Measurements from ENCODE around the gene ARTN. TPM values are rescaled to one million over a fixed set of nuclear protein-coding genes. Genes with fewer than 3 reads are reported as not detected.

ARTN gene
- total RNA-seq, 1 experiment from 2014 or later: 0.25 TPM

- no peak for DNase-seq (ENCODE audit: low spot score)
These were observed 13.7 kb downstream of the ARTN start for GRCh38 chr1:43947061-43947873.

DNA sequence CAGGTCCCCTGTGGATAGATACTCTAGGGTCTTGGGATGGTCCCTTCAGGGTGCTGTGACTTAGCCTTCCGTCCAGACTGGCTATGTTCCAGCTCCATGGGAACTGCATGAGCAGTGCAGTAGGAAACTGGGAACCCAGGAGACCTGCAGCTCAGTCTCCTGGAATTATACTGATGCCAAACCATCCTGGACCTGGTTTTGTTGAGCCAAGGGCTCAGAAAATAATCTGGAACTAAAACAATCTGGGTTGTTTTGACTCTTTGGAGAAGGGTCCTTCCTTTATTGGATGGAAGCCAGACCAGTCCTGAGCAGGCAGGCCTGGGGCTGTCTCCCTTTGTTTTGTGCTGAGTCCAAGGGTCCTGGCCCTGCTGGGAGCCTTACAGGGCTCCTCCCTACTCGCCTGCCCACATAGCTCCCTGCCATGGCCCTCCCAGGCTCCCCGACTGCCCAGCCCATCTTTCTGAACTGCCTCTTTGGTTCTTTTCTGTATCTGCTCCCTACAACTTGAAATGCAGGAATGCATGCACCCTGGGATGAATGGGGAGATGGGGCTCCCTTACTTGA is 14.4 kb downstream of the ARTN start:
- no peak for DNase-seq (ENCODE audit: low spot score)

DNA sequence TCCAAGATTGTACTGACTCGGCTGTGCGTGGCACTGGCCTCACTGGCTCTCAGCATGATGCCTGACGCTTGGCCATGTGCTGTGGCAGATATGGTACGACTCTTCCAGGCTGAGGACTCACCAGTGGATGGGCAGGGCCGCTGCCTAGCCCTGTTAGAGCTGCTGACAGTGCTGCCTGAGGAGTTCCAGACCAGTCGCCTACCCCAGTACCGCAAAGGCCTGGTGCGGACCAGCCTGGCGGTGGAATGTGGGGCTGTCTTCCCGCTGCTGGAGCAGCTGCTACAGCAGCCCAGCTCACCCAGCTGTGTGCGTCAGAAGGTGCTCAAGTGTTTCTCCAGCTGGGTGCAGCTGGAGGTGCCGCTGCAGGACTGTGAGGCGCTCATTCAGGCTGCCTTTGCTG is 16.1 kb downstream of the ARTN start:
- DNase-seq (ENCODE audit: low spot score): no peak

- no peak for DNase-seq (ENCODE audit: low spot score)
These were observed 17.7 kb downstream of the ARTN start for GRCh38 chr1:43951021-43951985.

DNA sequence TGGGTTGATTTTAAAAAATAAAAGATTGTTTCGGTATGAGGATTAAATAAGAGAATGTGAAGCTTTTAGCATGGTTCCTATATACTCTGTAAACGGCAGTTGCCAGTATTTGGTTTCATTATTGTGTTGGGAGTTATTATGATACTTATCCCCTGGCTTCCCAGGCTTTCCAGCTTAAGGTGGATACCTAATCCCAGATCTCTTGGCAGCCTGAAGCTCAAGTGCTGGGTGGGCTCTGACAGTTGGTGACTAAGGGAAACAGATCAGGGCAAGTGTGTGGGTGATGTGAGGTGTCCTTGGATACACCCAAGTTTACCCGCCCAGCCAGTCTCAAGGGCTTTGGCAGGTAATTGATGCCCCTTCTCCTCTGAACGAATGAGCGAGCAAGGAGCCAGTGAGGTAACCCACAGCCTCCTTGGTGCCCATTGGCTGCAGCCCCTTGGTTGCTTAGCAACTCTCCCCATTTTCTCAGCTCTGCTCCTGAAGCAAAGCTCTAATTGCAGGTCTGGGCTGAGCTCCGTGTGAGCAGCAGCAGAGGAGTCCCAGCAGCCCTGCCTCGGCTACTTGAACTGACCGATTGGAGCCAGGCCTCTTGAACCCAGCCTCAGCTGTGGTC is 19.2 kb downstream of the ARTN start:
- DNase-seq (ENCODE audit: low spot score): no peak

GRCh38 chr1:43953361-43953760 is 19.8 kb downstream of the ARTN start:
- no peak for DNase-seq (ENCODE audit: low spot score)

GRCh38 chr1:43954036-43954435 is 20.4 kb downstream of the ARTN start:
- DNase-seq (ENCODE audit: low spot score): no peak

GRCh38 chr1:43956234-43956633 is 22.6 kb downstream of the ARTN start:
- no peak for DNase-seq (ENCODE audit: low spot score)

GRCh38 chr1:43957407-43958040 is 23.9 kb downstream of the ARTN start:
- no peak for DNase-seq (ENCODE audit: low spot score)

GRCh38 chr1:43958351-43959255 is 25.0 kb downstream of the ARTN start:
- no peak for DNase-seq (ENCODE audit: low spot score)

- DNase-seq (ENCODE audit: low spot score): no peak
These were observed 27.2 kb downstream of the ARTN start for GRCh38 chr1:43960798-43961197.

GRCh38 chr1:43961692-43962091 is 28.1 kb downstream of the ARTN start:
- no peak for DNase-seq (ENCODE audit: low spot score)

DNA sequence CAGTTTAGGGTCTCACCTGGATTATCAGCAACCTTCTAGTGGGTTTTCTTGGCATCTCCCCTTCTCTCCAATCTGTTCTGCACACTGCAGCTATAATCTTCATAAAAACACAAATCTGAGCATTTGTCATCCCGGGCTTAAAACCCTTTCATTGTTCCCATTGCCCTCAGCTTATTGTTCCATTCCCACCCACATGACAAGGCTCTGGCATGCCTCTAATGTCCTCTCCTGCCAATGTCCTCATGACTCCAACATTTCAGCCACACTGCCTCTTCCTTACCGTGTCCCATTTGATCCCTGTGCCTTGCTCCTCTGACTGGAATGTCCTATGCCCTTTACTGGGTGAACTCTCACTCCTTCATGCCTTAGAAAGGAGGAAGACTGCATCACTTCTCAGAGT is 28.7 kb downstream of the ARTN start:
- no peak for DNase-seq (ENCODE audit: low spot score)

- DNase-seq (ENCODE audit: low spot score): no peak
These were observed 29.4 kb downstream of the ARTN start for GRCh38 chr1:43963006-43963405.

DNA sequence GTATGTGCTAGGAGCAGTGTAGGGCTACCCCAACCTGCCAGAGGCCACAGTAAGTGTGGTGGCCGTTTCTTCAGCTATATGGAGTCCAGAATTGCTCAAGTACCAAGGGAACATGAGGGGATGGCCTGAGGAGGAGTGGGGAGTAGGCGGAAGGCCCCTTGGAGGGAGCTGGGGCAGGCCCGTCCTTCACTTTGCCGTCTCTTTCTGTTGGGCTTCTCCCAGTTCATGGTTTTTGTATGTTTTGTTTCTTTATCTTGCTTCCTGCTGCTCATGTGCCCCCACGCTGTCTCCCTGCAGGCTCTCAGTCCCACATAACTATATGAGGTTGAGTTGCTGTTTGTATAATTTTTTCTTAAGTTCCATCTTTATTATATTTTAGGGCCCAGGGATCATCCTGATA is 30.3 kb downstream of the ARTN start:
- DNase-seq (ENCODE audit: low spot score): no peak

GRCh38 chr1:43965316-43965715 is 31.7 kb downstream of the ARTN start:
- DNase-seq (ENCODE audit: low spot score): no peak

DNA sequence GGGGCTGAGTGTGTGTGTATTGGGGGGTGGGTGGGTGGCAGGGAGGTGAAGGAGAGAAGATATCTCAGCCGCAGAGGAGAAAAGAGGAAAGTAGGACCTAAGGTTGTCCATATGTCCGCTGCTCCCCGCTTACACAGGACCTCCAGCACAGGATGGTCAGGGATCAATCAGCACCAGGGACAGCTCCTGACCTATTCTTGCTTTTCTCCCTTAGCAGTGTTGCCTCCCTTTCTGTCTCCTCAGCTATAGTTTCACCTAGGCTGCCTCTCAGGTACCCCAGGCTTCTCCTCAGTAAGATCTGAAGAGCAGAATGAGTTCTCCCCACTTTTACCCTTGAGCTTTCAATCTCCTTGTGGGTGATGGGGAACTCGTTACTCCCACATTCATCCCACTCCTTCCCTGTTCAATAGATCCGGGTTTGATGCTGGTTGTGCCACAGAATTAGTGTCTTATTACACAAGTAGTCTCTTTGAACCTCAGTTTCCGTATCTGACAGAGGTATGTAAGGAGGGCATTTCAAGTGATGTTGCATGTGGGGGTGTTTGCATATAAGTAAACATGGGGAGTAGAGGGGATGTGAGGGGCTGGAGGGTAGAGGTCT is 34.8 kb downstream of the ARTN start:
- no peak for DNase-seq (ENCODE audit: low spot score)

DNA sequence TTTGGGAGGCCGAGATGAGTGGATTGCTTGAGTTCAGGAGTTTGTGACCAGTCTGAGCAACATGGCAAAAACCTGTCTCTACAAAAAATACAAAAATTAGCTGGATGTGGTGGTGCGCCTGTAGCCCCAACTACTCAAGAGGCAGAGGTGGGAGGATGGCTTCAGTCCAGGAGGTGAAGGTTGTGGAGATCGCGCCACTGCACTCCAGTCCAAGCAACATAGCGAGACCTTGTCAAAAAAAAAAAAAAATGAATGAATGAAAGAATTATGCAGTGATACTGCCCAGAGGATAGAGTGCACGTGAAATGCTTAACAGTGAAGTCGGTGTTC is 35.8 kb downstream of the ARTN start:
- DNase-seq (ENCODE audit: low spot score): no peak

GRCh38 chr1:43969746-43970466 is 36.3 kb downstream of the ARTN start, which contains the start of gene DPH2:
DPH2 (plus strand) TSS chr1:43970010; CDS start chr1:43970176, 166 bp downstream.
- DNase-seq (ENCODE audit: low spot score): peak; percentile 98

Data from H4 (cell line).